ENCODE results near the gene TAS2R13. TPM values are rescaled to one million over a fixed set of nuclear protein-coding genes. Genes with fewer than 3 reads are reported as not detected.

TAS2R13 gene
- total and polyA plus RNA-seq, 2 donors: 0.05 to 0.52 TPM

- H3K9me3 ChIP-seq (ENCODE audit: control insufficient read depth in 2 of 2, insufficient read depth in 1 of 2, low read length in 1 of 2): peaks cover 0 to 7% of the 10 kb centered on the region in 2 donors
- WGBS: 98% methylated on average over 5 of the region's 5 CpGs
- no peaks in the 10 kb centered on the region for H3K36me3 ChIP-seq (ENCODE audit: control insufficient read depth in 2 of 2, insufficient read depth in 2 of 2, low read length in 1 of 2)
- no peak overlapping the region for H3K4me3 ChIP-seq (ENCODE audit: low read length in 2 of 2)
- DNase-seq (ENCODE audit: low read depth in 6 of 9, low spot score in 9 of 9): no peak
- H3K27me3 ChIP-seq (ENCODE audit: control insufficient read depth in 2 of 2, insufficient read depth in 1 of 2, low read length in 1 of 2): no peaks in the 10 kb centered on the region
- no peaks in the 10 kb centered on the region for H3K4me1 ChIP-seq (ENCODE audit: control insufficient read depth in 2 of 2, insufficient read depth in 2 of 2, low read length in 2 of 2)
- H3K27ac ChIP-seq (ENCODE audit: low read depth in 1 of 2, low read length in 1 of 2): no peak overlapping the region
Observed at GRCh38 chr12:10896854-10897253, 12.5 kb downstream of the TAS2R13 start.

GRCh38 chr12:10891937-10892336 is 17.4 kb downstream of the TAS2R13 start:
- H3K27ac ChIP-seq (ENCODE audit: low read depth in 1 of 2, low read length in 1 of 2): no peak overlapping the region
- WGBS: 100% methylated on average over 2 of the region's 2 CpGs

GRCh38 chr12:10889226-10889625 is 20.1 kb downstream of the TAS2R13 start:
- no peaks in the 10 kb centered on the region for H3K36me3 ChIP-seq (ENCODE audit: control insufficient read depth in 2 of 2, insufficient read depth in 2 of 2, low read length in 1 of 2)
- no peak overlapping the region for H3K4me3 ChIP-seq (ENCODE audit: low read length in 2 of 2)
- H3K9me3 ChIP-seq (ENCODE audit: control insufficient read depth in 2 of 2, insufficient read depth in 1 of 2, low read length in 1 of 2): no peaks in the 10 kb centered on the region
- no peak for DNase-seq (ENCODE audit: low read depth in 6 of 9, low spot score in 9 of 9)
- no peaks in the 10 kb centered on the region for H3K27me3 ChIP-seq (ENCODE audit: control insufficient read depth in 2 of 2, insufficient read depth in 1 of 2, low read length in 1 of 2)
- H3K4me1 ChIP-seq (ENCODE audit: control insufficient read depth in 2 of 2, insufficient read depth in 2 of 2, low read length in 2 of 2): no peaks in the 10 kb centered on the region
- H3K27ac ChIP-seq (ENCODE audit: low read depth in 1 of 2, low read length in 1 of 2): no peak overlapping the region

More at GRCh38 chr12:10891937-10892336, 17.4 kb downstream of the TAS2R13 start:
- no peak overlapping the region for H3K4me3 ChIP-seq (ENCODE audit: low read length in 2 of 2)
- H3K36me3 ChIP-seq (ENCODE audit: control insufficient read depth in 2 of 2, insufficient read depth in 2 of 2, low read length in 1 of 2): no peaks in the 10 kb centered on the region
- no peaks in the 10 kb centered on the region for H3K4me1 ChIP-seq (ENCODE audit: control insufficient read depth in 2 of 2, insufficient read depth in 2 of 2, low read length in 2 of 2)
- H3K9me3 ChIP-seq (ENCODE audit: control insufficient read depth in 2 of 2, insufficient read depth in 1 of 2, low read length in 1 of 2): no peaks in the 10 kb centered on the region
- H3K27me3 ChIP-seq (ENCODE audit: control insufficient read depth in 2 of 2, insufficient read depth in 1 of 2, low read length in 1 of 2): no peaks in the 10 kb centered on the region
- DNase-seq (ENCODE audit: low read depth in 6 of 9, low spot score in 9 of 9): no peak

- Histone ChIP-seq H3K36me3 (ENCODE audit: control insufficient read depth in 2 of 2, insufficient read depth in 2 of 2, low read length in 1 of 2) (no peaks in the 10 kb centered on the region), H3K4me1 (ENCODE audit: control insufficient read depth in 2 of 2, insufficient read depth in 2 of 2, low read length in 2 of 2) (no peaks in the 10 kb centered on the region), H3K27me3 (ENCODE audit: control insufficient read depth in 2 of 2, insufficient read depth in 1 of 2, low read length in 1 of 2) (no peaks in the 10 kb centered on the region), H3K4me3 (ENCODE audit: low read length in 2 of 2) (no peak within 1 kb of the TSS), H3K9me3 (ENCODE audit: control insufficient read depth in 2 of 2, insufficient read depth in 1 of 2, low read length in 1 of 2) (no peaks in the 10 kb centered on the region), H3K27ac (ENCODE audit: low read depth in 1 of 2, low read length in 1 of 2) (no peak within 1 kb of the TSS)
- 95% methylated on average over 6 of the region's 6 CpGs for WGBS
- no peak for DNase-seq (ENCODE audit: low read depth in 6 of 9, low spot score in 9 of 9)
Observed at GRCh38 chr12:10884086-10884725, 25.2 kb downstream of the TAS2R13 start, which contains the start of gene PRH1. Gene PRH1 (minus strand): TSS chr12:10884255. CDS start chr12:10884217, 38 bp downstream.

GRCh38 chr12:10873378-10873777 is 36.0 kb downstream of the TAS2R13 start:
- no peaks in the 10 kb centered on the region for H3K9me3 ChIP-seq (ENCODE audit: control insufficient read depth in 2 of 2, insufficient read depth in 1 of 2, low read length in 1 of 2)
- H3K36me3 ChIP-seq (ENCODE audit: control insufficient read depth in 2 of 2, insufficient read depth in 2 of 2, low read length in 1 of 2): peaks cover 3% of the 10 kb centered on the region in 2 donors
- 89% methylated on average over 2 of the region's 2 CpGs for WGBS
- no peak overlapping the region for H3K4me3 ChIP-seq (ENCODE audit: low read length in 2 of 2)
- no peak for DNase-seq (ENCODE audit: low read depth in 6 of 9, low spot score in 9 of 9)
- H3K4me1 ChIP-seq (ENCODE audit: control insufficient read depth in 2 of 2, insufficient read depth in 2 of 2, low read length in 2 of 2): no peaks in the 10 kb centered on the region
- H3K27ac ChIP-seq (ENCODE audit: low read depth in 1 of 2, low read length in 1 of 2): no peak overlapping the region
- no peaks in the 10 kb centered on the region for H3K27me3 ChIP-seq (ENCODE audit: control insufficient read depth in 2 of 2, insufficient read depth in 1 of 2, low read length in 1 of 2)

- Histone ChIP-seq H3K27me3 (ENCODE audit: control insufficient read depth in 2 of 2, insufficient read depth in 1 of 2, low read length in 1 of 2) (no peaks in the 10 kb centered on the region), H3K4me3 (ENCODE audit: low read length in 2 of 2) (no peak overlapping the region), H3K9me3 (ENCODE audit: control insufficient read depth in 2 of 2, insufficient read depth in 1 of 2, low read length in 1 of 2) (no peaks in the 10 kb centered on the region), H3K4me1 (ENCODE audit: control insufficient read depth in 2 of 2, insufficient read depth in 2 of 2, low read length in 2 of 2) (no peaks in the 10 kb centered on the region), H3K27ac (ENCODE audit: low read depth in 1 of 2, low read length in 1 of 2) (no peak overlapping the region), H3K36me3 (ENCODE audit: control insufficient read depth in 2 of 2, insufficient read depth in 2 of 2, low read length in 1 of 2) (no peaks in the 10 kb centered on the region)
- 96% methylated on average over 2 of the region's 2 CpGs for WGBS
- DNase-seq (ENCODE audit: low read depth in 6 of 9, low spot score in 9 of 9): no peak
Observed at GRCh38 chr12:10867381-10867780, 42.0 kb downstream of the TAS2R13 start.

- DNase-seq (ENCODE audit: low read depth in 6 of 9, low spot score in 9 of 9): no peak
- no peak overlapping the region for H3K4me3 ChIP-seq (ENCODE audit: low read length in 2 of 2)
- WGBS: 96% methylated on average over 2 of the region's 2 CpGs
Observed at GRCh38 chr12:10863512-10864218, 45.7 kb downstream of the TAS2R13 start.

GRCh38 chr12:10861366-10861765 is 48.0 kb downstream of the TAS2R13 start:
- Histone ChIP-seq H3K4me1 (ENCODE audit: control insufficient read depth in 2 of 2, insufficient read depth in 2 of 2, low read length in 2 of 2) (no peaks in the 10 kb centered on the region), H3K4me3 (ENCODE audit: low read length in 2 of 2) (no peak overlapping the region), H3K9me3 (ENCODE audit: control insufficient read depth in 2 of 2, insufficient read depth in 1 of 2, low read length in 1 of 2) (peaks cover 0 to 12% of the 10 kb centered on the region in 2 donors), H3K27me3 (ENCODE audit: control insufficient read depth in 2 of 2, insufficient read depth in 1 of 2, low read length in 1 of 2) (no peaks in the 10 kb centered on the region), H3K36me3 (ENCODE audit: control insufficient read depth in 2 of 2, insufficient read depth in 2 of 2, low read length in 1 of 2) (peaks cover 0 to 3% of the 10 kb centered on the region in 2 donors), H3K27ac (ENCODE audit: low read depth in 1 of 2, low read length in 1 of 2) (no peak overlapping the region)
- WGBS: 99% methylated on average over 2 of the region's 2 CpGs
- DNase-seq (ENCODE audit: low read depth in 6 of 9, low spot score in 9 of 9): no peak

More at GRCh38 chr12:10863512-10864218, 45.7 kb downstream of the TAS2R13 start:
- peaks cover 0 to 2% of the 10 kb centered on the region in 2 donors for H3K36me3 ChIP-seq (ENCODE audit: control insufficient read depth in 2 of 2, insufficient read depth in 2 of 2, low read length in 1 of 2)
- peaks cover 0 to 3% of the 10 kb centered on the region in 2 donors for H3K9me3 ChIP-seq (ENCODE audit: control insufficient read depth in 2 of 2, insufficient read depth in 1 of 2, low read length in 1 of 2)
- no peak overlapping the region for H3K27ac ChIP-seq (ENCODE audit: low read depth in 1 of 2, low read length in 1 of 2)
- no peaks in the 10 kb centered on the region for H3K27me3 ChIP-seq (ENCODE audit: control insufficient read depth in 2 of 2, insufficient read depth in 1 of 2, low read length in 1 of 2)
- no peaks in the 10 kb centered on the region for H3K4me1 ChIP-seq (ENCODE audit: control insufficient read depth in 2 of 2, insufficient read depth in 2 of 2, low read length in 2 of 2)
